Jurkat, Clone E6-1 (cell line): Measurements from ENCODE around the gene NCAM1.

ENCODE experiments used
- DNase-seq: peaks from one replicate; pipeline ENCODE4 v3.0.0-alpha.2; 2011; ENCODE audit warnings: low read depth, low spot score
- H3K4me3 ChIP-seq: 2 replicates; pipeline ENCODE4 v1.5.1; 2011; ENCODE audit warnings: mild to moderate bottlenecking, low read length, control low read depth, moderate library complexity

NCAM1 gene

GRCh38 chr11:113213549-113213948, 252.3 kb downstream of the NCAM1 start:
- DNase-seq = no peak

GRCh38 chr11:113222241-113222640, 261.0 kb downstream of the NCAM1 start:
- no peak overlapping the region for H3K4me3 ChIP-seq
- no peak for DNase-seq

More at GRCh38 chr11:113213549-113213948, 252.3 kb downstream of the NCAM1 start:
- no peak overlapping the region for H3K4me3 ChIP-seq

- no peak for DNase-seq
- no peak overlapping the region for H3K4me3 ChIP-seq
These were observed 273.7 kb downstream of the NCAM1 start for GRCh38 chr11:113234888-113235287.

DNA sequence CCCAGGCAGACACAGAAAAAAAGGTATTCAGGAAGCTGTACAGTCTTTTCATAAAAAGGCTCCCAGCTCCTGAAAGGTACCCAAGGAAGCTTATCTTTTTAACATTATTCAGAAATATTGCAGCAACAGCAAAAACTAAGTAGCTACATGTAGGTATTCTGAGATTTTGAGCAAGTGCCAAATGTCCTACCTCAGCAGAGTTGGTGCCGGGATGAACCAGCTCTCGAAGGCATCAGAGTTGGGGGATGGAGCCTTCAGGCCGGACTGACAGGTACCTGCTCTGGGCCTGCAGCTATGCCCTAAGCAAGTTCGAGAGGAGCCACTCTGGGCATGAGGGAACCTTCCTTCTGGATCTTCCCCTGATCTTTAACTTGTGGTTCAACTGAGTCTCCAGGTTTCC, 276.0 kb downstream of the NCAM1 start:
- no peak overlapping the region for H3K4me3 ChIP-seq
- DNase-seq = no peak

- no peak for DNase-seq
- H3K4me3 ChIP-seq = no peak overlapping the region
These were observed 277.5 kb downstream of the NCAM1 start for GRCh38 chr11:113238721-113239120.

- no peak for DNase-seq
- H3K4me3 ChIP-seq = no peak overlapping the region
These were observed 279.2 kb downstream of the NCAM1 start for GRCh38 chr11:113240389-113240788.

DNA sequence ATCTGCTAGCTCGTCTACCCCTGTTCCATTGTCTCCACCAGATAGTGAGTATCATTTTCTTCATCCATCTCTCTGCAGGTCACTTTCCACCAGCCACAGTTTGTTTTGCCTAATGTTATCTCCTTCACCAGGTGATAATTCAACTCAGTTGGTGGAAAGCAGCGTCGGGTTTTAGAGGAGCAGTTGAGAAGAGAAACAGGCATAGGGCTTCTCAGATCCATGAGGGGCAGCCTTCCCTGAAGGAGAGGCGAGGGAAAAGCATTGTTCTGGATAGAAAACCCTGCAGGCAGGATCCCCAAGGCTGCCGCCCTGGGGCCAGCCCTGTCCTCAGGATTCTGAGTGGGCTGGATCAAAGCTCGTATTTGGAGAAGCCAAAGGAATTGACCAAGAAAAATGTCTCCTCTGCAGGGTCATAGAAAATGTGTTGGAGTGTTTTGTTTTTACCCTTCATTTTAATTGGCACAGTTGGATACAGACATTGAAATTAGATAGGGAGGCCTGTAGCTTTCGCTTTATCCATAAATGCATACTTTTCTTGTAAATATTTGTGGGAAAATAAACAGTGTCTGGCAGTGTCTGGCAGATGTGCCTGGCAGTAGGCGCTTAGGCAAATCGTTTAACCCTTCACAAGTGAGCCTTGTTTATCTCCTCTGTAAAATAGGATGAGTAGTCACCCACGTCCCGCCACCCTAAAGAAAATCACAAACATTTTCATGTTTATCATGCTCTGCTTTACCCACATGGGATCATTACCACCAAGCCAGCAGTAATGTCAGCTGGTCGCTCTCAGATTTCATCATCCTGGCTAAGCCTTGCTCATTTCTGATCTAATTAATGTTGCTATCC, 279.8 kb downstream of the NCAM1 start:
- DNase-seq = no peak
- H3K4me3 ChIP-seq = no peak overlapping the region

DNA sequence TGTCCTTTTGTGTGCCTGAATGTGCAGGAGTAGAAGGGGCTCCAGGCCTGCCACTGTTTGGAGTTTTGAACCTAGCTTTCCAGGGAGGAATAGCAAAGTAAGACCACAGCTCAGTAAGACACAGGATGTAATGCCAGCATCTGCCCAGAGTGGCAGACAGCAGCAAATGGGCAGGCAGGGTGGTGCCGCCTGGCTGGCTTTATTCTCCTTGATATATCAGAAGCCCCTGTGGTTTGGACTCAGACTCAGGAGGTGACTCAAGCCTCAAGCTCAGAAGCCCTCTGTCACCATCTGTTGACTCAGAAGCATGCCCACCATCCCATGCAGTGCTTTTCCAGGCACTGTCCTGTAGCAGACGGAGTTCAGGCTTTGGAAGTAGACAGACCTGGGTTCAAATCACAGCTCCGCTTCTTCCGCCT, 280.4 kb downstream of the NCAM1 start:
- no peak overlapping the region for H3K4me3 ChIP-seq
- DNase-seq = no peak

DNA sequence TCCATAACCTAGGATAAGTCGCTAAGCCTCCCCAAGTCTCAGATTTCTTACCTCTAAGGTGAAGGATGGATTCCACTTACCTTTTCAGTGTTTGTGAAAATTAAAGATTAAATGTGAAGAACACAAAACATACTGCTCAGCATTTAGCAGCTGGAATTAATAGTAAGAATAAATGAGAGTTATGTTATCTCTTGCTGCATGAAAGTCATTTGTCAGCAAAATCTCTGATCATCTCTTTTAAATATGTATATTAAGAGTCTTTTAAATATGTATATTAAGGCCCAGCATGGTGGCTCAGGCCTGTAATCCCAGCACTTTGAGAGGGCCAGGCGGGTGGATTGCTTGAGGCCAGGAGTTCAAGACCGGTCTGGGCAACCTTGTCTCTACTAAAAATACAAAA, 280.8 kb downstream of the NCAM1 start:
- no peak for DNase-seq
- H3K4me3 ChIP-seq = no peak overlapping the region

- DNase-seq = peak; percentile 28
- no peak overlapping the region for H3K4me3 ChIP-seq
These were observed 281.7 kb downstream of the NCAM1 start for GRCh38 chr11:113242767-113243397.

- no peak for DNase-seq
- no peak overlapping the region for H3K4me3 ChIP-seq
These were observed 282.5 kb downstream of the NCAM1 start for GRCh38 chr11:113243696-113244095.

DNA sequence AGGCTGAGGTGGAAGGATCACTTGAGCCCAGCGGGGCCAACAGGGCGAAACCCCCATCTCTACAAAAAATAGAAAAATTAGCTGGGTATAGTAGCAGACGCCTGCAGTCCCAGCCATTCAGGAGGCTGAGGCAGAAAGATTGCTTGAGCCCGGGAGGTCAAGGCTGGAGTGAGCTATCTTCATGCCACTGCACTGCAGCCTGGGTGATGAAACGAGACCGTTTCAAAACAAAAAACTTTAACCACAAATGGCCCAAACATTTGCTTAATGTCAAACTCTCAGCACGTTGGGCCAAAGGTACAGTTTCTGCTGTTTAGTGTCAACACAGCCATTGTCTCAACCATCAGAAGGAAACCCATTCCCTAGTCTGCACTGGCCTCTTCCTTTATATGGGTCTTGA, 284.0 kb downstream of the NCAM1 start:
- no peak for DNase-seq
- H3K4me3 ChIP-seq = no peak overlapping the region

- no peak for DNase-seq
- H3K4me3 ChIP-seq = no peak overlapping the region
These were observed 286.0 kb downstream of the NCAM1 start for GRCh38 chr11:113247221-113247620.

GRCh38 chr11:113247966-113248365, 286.7 kb downstream of the NCAM1 start:
- no peak for DNase-seq
- no peak overlapping the region for H3K4me3 ChIP-seq

- H3K4me3 ChIP-seq = no peak overlapping the region
- no peak for DNase-seq
These were observed 287.7 kb downstream of the NCAM1 start for GRCh38 chr11:113248702-113249490.

DNA sequence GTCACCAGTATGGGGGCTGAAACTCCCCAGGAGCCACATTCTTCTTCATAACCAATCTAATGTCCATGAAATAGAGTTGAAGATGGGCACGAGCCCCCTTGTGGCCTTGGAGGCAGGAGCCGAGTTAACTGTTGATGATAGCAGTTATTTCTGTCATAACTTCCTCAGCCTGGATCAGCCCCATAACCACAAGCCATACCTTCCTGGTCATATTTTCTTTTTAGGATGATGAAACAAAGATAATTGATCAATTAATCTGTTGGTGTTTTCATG, 288.2 kb downstream of the NCAM1 start:
- no peak overlapping the region for H3K4me3 ChIP-seq
- DNase-seq = peak; percentile 7

DNA sequence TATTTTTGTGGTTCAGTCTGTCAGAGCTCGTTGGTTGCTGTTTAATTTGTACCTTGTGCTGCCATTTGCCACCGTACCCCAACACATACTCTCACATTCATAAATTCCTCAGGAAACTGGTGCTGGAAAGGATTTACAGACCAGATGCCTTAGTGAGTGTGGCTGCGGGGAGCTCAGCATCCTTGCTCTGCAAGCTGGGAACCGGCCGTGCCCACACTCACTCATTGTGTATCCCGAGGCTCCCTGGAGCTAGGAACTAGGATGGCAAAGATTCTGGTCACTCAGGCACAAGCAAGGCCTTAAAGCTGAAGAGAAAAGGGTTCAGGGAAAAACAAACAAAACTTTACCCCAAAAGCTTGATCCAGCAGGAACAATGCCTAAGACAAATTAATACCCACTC, 288.6 kb downstream of the NCAM1 start:
- H3K4me3 ChIP-seq = no peak overlapping the region
- no peak for DNase-seq

- no peak overlapping the region for H3K4me3 ChIP-seq
- DNase-seq = no peak
These were observed 290.1 kb downstream of the NCAM1 start for GRCh38 chr11:113251281-113251680.

DNA sequence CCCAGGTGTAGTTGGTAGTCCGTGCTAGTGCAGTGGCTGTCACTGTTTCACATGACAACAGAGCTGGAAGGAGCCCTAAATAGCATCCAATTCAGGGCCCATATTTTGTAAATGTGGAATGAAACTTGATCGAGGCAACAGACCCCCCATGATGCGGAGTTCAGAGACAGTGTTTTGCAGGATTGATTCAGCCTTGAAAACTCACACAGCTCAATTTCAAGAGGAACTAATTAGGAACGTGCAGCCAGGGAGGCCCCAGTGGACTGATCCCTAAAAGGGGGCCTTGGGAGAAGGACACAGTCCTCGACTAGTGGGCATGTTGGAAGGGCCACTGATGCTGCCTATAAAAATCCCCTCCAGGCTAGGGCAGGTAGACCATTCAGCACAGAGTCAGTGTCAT, 292.2 kb downstream of the NCAM1 start:
- no peak for DNase-seq
- H3K4me3 ChIP-seq = no peak overlapping the region

GRCh38 chr11:113255096-113255495, 293.9 kb downstream of the NCAM1 start:
- DNase-seq = no peak
- no peak overlapping the region for H3K4me3 ChIP-seq
